ENCODE results near the gene ADCY10. TPM values are rescaled to one million over a fixed set of nuclear protein-coding genes. Genes with fewer than 3 reads are reported as not detected.

Gene ADCY10
- total RNA-seq, 1 experiment from 2014 or later: 0.20 TPM

- no peak overlapping the region for H3K56ac ChIP-seq (ENCODE audit: insufficient read length, low read depth, low read length)
- no peak overlapping the region for H2BK20ac ChIP-seq (ENCODE audit: low read depth, low read length, poor library complexity, severe bottlenecking)
- H3K27ac Mint-ChIP-seq: no peak overlapping the region
- H3K79me1 ChIP-seq (ENCODE audit: insufficient read depth, low read depth, low read length, poor library complexity, severe bottlenecking): no peaks in the 10 kb centered on the region
- H2BK15ac ChIP-seq (ENCODE audit: low read depth, low read length): no peak overlapping the region
- no peak overlapping the region for H3T11ph ChIP-seq (ENCODE audit: low read length)
- no peak overlapping the region for H2AK5ac ChIP-seq (ENCODE audit: insufficient read length, low read length)
- no peak overlapping the region for H2BK5ac ChIP-seq (ENCODE audit: insufficient read length, low read length)
- H3K4ac ChIP-seq (ENCODE audit: low read depth, low read length): no peak overlapping the region
- H3K27me3 ChIP-seq (ENCODE audit: insufficient read depth, low read length): no peaks in the 10 kb centered on the region
- H3K9me3 ChIP-seq (ENCODE audit: control insufficient read depth, low read depth, low read length): no peaks in the 10 kb centered on the region
- no peak overlapping the region for H3K18ac ChIP-seq (ENCODE audit: insufficient read length, low read depth, low read length)
- H2BK120ac ChIP-seq (ENCODE audit: low read depth, low read length, poor library complexity, severe bottlenecking): no peak overlapping the region
- H3K23me2 ChIP-seq (ENCODE audit: insufficient read length, low read depth, low read length, poor library complexity, severe bottlenecking): no peaks in the 10 kb centered on the region
- no peak for DNase-seq
- H4K5ac ChIP-seq (ENCODE audit: insufficient read length, low read depth, low read length): no peak overlapping the region
- no peaks in the 10 kb centered on the region for H3K79me2 ChIP-seq (ENCODE audit: insufficient read depth, low read length)
- no peak overlapping the region for H3K14ac ChIP-seq (ENCODE audit: insufficient read depth, low read length)
- peaks cover 4 to 6% of the 10 kb centered on the region in 2 experiments; a peak in 3 of 4 replicates for H3K4me1 Mint-ChIP-seq
- H2AFZ ChIP-seq (ENCODE audit: low read length): no peak overlapping the region
- H4K91ac ChIP-seq (ENCODE audit: insufficient read length, low read depth, low read length): no peak overlapping the region
- no peak overlapping the region for H3K27ac ChIP-seq (ENCODE audit: insufficient read length, low read depth, low read length)
- no peaks in the 10 kb centered on the region for H3K36me3 Mint-ChIP-seq (ENCODE audit: insufficient read depth in 1 of 3, low read depth in 3 of 3)
- no peaks in the 10 kb centered on the region for H3K4me1 ChIP-seq (ENCODE audit: insufficient read depth, low read length)
- H3K9me3 Mint-ChIP-seq: no peaks in the 10 kb centered on the region
- no peak overlapping the region for H3K4me2 ChIP-seq (ENCODE audit: insufficient read depth, insufficient read length, low read length)
- H3K4me3 Mint-ChIP-seq: no peak overlapping the region
- no peaks in the 10 kb centered on the region for H4K20me1 ChIP-seq (ENCODE audit: control insufficient read depth, insufficient read depth, insufficient read length)
- no peaks in the 10 kb centered on the region for H3K27me3 Mint-ChIP-seq (ENCODE audit: low read depth)
- no peak overlapping the region for H3K23ac ChIP-seq (ENCODE audit: insufficient read length, low read depth, low read length)
- no peak overlapping the region for H2BK12ac ChIP-seq (ENCODE audit: insufficient read length, low read depth, low read length)
- WGBS (ENCODE audit: extremely low coverage, insufficient read length, low lambda C conversion rate): 100% methylated on average over 1 of the region's 2 CpGs
- TF ChIP-seq, protein P1, sequence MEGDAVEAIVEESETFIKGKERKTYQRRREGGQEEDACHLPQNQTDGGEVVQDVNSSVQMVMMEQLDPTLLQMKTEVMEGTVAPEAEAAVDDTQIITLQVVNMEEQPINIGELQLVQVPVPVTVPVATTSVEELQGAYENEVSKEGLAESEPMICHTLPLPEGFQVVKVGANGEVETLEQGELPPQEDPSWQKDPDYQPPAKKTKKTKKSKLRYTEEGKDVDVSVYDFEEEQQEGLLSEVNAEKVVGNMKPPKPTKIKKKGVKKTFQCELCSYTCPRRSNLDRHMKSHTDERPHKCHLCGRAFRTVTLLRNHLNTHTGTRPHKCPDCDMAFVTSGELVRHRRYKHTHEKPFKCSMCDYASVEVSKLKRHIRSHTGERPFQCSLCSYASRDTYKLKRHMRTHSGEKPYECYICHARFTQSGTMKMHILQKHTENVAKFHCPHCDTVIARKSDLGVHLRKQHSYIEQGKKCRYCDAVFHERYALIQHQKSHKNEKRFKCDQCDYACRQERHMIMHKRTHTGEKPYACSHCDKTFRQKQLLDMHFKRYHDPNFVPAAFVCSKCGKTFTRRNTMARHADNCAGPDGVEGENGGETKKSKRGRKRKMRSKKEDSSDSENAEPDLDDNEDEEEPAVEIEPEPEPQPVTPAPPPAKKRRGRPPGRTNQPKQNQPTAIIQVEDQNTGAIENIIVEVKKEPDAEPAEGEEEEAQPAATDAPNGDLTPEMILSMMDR (conservative IDR thresholded peaks at IDR 0.05): no peak
- no peak overlapping the region for H3K9ac ChIP-seq (ENCODE audit: extremely low read depth, insufficient read length, low read length)
- no peak overlapping the region for H4K8ac ChIP-seq (replicated peaks; ENCODE audit: insufficient read length, low read depth, low read length)
These were observed 10.8 kb upstream of the ADCY10 start for GRCh38 chr1:167924543-167925231.

Measured in H9 (cell line).